Activated CD4-positive, alpha-beta T cell treated with anti-CD3 and anti-CD28 coated beads, Interleukin-2, amount 10 ng/mL, durations not matched to agents 7 days and 5 days (primary cell): Measurements from ENCODE around the gene LRRC8D. TPM values are rescaled to one million over a fixed set of nuclear protein-coding genes. Genes with fewer than 3 reads are reported as not detected.

Experiments
- CTCF ChIA-PET: fragments of 350-600 bp; sonication (Branson Sonifier 250); formaldehyde crosslinking; loops from one replicate; lab custom pipeline; 2021; ENCODE audit warnings: antibody characterized with exemption; lab: Charles Lee
- POLR2A ChIA-PET: fragments of 350-600 bp; sonication (Branson Sonifier 250); formaldehyde crosslinking; loops from one replicate; lab custom pipeline; 2021; ENCODE audit warnings: antibody characterized with exemption; lab: Charles Lee
- DNase-seq: peaks from one replicate; pipeline ENCODE4 v3.0.0-alpha.2; 2020
- H3K27ac Mint-ChIP-seq: one replicate; pipeline ENCODE4 v1.8.0; 2021; ENCODE audit warnings: mild to moderate bottlenecking, moderate library complexity, mixed read lengths
- H3K27me3 Mint-ChIP-seq: one replicate; pipeline ENCODE4 v1.8.0; 2021; ENCODE audit warnings: mixed read lengths
- H3K36me3 Mint-ChIP-seq: one replicate; pipeline ENCODE4 v1.8.0; 2021; ENCODE audit warnings: low read depth, mixed read lengths
- H3K4me1 Mint-ChIP-seq: one replicate; pipeline ENCODE4 v1.8.0; 2021; ENCODE audit warnings: mixed read lengths
- H3K4me3 Mint-ChIP-seq: one replicate; pipeline ENCODE4 v1.8.0; 2021; ENCODE audit warnings: mild to moderate bottlenecking, moderate library complexity, mixed read lengths
- H3K9me3 Mint-ChIP-seq: one replicate; pipeline ENCODE4 v1.8.0; 2021; ENCODE audit warnings: mixed read lengths
- total RNA-seq, 2 experiments: library from RNA; stranded (reverse); gene quantifications; one replicate each; pipeline ENCODE4 v1.2.3, GENCODE V29; 2021

Gene LRRC8D
- total RNA-seq, 2 experiments from 2014 or later: 31.8 to 41.0 TPM

DNA sequence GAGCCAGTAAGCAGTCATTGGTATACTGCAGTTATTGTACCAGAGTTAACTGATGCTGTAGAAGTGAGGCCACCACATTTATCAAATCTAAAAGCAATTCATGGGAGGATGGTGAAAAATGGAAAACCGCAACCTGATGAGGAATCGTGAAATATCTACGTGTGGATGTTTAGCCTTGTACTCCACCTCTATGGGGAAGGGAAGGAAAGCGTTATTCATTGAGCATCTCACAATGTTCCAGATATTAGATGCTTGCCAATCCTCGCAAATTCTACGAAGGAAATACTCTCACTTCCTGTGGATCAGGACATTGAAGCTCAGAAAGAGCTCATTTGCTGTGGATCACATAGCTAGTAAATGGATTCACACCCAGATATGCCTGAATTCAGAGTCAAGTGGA lies 77.3 kb downstream of the LRRC8D start:
- no peaks in the 10 kb centered on the region for H3K27me3 Mint-ChIP-seq
- H3K4me1 Mint-ChIP-seq: peaks cover 4% of the 10 kb centered on the region
- peaks cover 18% of the 10 kb centered on the region for H3K36me3 Mint-ChIP-seq
- H3K9me3 Mint-ChIP-seq: no peaks in the 10 kb centered on the region
- no peak overlapping the region for H3K27ac Mint-ChIP-seq
- ChIA-PET CTCF (interaction anchor here (0.7 kb wide), 1 partner anchor 8 kb away, joined by 3 read pairs; no protein-coding TSS in a partner anchor), POLR2A (no interaction called here)
- DNase-seq: no peak
- H3K4me3 Mint-ChIP-seq: no peak overlapping the region

DNA sequence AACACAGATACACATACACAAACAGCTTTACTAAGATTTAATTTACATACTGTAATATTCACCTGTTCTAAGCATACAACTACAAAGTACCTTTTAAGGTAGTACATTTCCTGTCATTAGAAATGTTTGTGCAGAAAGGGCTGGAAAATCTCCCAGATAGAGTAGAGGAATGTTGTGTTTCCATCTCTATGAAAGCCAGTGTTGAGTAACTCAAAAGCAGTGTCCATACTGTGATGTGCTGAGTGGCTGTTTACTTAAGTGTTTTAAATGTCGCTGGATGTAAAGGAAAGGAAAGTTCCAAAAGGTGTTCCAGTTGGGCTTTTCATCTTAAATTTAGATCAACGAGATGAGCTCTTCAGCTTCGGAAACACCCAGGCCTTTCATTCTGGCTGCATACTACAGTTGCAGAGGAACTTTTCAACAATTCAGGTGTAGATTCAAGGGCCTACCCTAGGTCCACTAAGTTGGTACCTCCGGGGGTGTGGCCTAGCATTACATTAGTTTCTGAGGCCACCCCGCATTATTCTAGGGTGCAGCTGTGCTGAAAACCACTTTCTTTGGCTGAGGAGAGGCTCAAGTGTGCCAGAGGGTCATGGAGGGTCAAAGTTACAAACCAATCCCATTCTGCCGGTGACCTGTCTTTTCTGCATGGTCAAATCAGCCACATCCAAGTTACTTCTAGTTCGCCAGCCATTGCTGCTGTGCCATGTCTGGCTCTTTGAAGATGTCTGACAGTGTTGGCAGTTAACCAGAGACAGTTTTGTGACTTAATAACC lies 78.1 kb downstream of the LRRC8D start:
- ChIA-PET CTCF (interaction anchor here (1.1 kb wide), 1 partner anchor 55 kb away, joined by 3 read pairs; no protein-coding TSS in a partner anchor), POLR2A (interaction anchor here (0.6 kb wide), 1 partner anchor 1025 kb away, joined by 5 read pairs; no protein-coding TSS in a partner anchor)
- Mint-ChIP-seq H3K4me1 (peaks cover 5% of the 10 kb centered on the region), H3K27ac (no peak overlapping the region), H3K4me3 (no peak overlapping the region), H3K27me3 (no peaks in the 10 kb centered on the region), H3K9me3 (no peaks in the 10 kb centered on the region), H3K36me3 (peaks cover 18% of the 10 kb centered on the region)
- DNase-seq: no peak

DNA sequence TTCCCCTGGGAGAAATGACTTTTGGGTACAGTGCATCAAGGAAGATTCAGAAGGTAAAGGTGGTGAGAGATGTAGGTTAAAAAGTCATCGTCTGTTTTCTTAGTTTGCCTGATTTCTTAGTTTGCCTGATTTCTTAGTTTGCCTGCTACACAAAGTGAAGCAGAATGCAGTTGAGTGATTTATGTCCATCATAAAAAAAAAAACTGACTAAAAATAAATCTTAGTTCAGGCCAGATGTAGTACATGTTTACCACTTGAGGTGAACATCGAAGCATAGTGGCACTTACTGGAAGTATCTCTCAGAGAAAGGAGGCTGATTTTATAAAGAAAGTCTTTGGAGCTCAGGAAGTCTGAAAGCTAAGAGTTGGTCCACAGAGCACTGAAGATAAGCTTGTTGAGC lies 79.5 kb downstream of the LRRC8D start:
- POLR2A ChIA-PET: no interaction called here
- CTCF ChIA-PET: no interaction called here
- no peaks in the 10 kb centered on the region for H3K9me3 Mint-ChIP-seq
- no peak for DNase-seq
- H3K36me3 Mint-ChIP-seq: peaks cover 20% of the 10 kb centered on the region
- H3K27ac Mint-ChIP-seq: no peak overlapping the region
- H3K4me1 Mint-ChIP-seq: peaks cover 14% of the 10 kb centered on the region
- no peak overlapping the region for H3K4me3 Mint-ChIP-seq
- H3K27me3 Mint-ChIP-seq: no peaks in the 10 kb centered on the region

DNA sequence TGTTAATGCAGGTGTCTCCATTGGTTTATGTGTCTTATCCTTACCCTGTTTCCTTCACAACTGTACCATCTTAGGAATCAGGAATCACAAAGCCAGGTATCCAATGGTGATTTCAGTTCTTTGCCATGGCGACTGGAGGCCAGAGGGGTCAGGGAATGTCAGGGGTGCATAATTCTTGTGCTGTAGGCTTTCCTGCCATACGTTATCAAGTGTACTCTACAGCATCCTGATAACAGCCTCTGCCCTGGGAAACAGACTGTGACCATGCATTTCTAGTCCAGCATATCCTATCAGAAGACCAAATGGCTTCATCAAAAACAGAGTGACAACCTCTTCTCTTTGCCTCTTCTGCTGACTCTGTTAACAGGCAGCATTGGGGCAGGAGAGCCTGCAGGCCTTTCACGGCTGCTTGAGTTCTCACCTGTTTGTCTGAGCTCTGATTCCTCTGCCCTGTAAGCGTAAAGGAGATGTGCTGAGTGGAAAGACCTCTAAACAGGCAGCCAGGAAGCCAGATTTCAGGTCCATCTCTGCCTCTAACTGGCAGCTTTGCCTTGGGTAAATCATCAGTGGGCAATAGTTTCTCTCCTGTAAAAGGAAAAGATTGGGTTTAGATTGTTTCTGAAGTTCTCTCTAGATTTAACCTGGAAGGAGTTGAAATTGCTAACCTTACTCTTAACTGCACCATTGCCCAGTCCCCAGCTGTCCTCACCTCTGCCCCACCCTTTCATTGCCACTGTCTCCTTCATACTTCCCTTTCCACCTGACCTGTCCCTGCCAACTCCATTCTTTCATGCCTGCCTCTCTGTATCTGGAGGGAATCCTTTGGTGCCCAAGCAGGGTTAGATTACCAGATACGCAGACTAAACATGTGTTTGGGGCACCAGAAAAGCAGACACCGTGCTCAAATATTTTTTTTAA lies 80.2 kb downstream of the LRRC8D start:
- no peak overlapping the region for H3K4me3 Mint-ChIP-seq
- H3K27me3 Mint-ChIP-seq: no peaks in the 10 kb centered on the region
- ChIA-PET CTCF (no interaction called here), POLR2A (no interaction called here)
- peaks cover 24% of the 10 kb centered on the region for H3K36me3 Mint-ChIP-seq
- no peaks in the 10 kb centered on the region for H3K9me3 Mint-ChIP-seq
- no peak overlapping the region for H3K27ac Mint-ChIP-seq
- peaks cover 21% of the 10 kb centered on the region for H3K4me1 Mint-ChIP-seq
- DNase-seq: no peak

DNA sequence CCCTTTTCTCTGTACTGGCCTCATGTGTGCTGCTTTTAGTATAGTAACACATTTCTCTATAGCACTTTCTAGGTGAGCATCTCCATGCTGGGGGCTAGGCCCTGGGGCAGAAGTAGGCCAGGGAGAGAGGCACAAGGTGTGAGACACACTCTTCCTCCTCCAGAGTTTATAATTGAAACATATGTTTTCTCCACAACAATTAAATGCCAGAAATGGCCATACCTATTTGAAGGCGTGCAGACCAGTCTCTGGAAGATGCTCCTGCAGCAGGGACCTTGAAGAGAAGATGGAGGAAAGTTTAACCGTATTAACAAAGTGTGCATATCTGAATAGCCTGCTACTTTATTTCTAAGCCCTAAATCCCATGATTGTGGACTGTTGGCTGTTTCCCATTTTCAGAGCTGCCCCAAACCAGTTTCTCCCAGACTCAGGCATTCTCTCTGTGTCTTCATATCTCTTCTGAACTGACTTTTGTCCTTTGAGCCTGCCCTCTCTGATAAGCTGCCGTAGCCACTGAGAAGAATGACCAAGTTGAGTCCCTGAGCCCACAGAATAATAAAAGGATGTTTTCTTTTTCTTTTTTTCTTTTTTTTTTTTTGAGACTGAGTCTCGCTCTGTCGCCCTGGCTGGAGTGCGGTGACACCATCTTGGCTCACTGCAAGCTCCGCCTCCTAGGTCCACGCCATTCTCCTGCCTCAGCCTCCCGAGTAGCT lies 81.3 kb downstream of the LRRC8D start:
- no peaks in the 10 kb centered on the region for H3K9me3 Mint-ChIP-seq
- no peak overlapping the region for H3K4me3 Mint-ChIP-seq
- POLR2A ChIA-PET: no interaction called here
- CTCF ChIA-PET: interaction anchor here (0.9 kb wide), 1 partner anchor 17 kb away, joined by 4 read pairs; no protein-coding TSS in a partner anchor
- peaks cover 30% of the 10 kb centered on the region for H3K4me1 Mint-ChIP-seq
- peaks cover 28% of the 10 kb centered on the region for H3K36me3 Mint-ChIP-seq
- no peaks in the 10 kb centered on the region for H3K27me3 Mint-ChIP-seq
- DNase-seq: no peak
- no peak overlapping the region for H3K27ac Mint-ChIP-seq

DNA sequence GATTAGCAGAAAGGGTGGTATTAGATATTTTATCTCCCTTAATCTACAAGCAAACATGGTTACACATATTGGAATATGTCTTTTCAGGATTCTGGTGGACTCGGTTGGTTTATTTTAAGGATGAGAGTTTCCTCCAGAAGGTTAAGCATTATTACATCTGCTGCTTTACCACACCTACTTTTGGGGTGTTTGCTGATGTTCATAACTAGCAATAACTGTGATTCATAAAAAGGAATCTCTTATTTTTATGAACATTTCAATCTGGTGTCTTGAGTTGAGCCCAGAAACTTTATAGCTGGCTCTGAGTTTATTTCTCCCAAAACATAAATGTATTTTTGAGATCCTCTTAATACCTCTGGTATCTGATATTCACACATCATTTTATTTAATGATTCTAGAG lies 82.7 kb downstream of the LRRC8D start:
- CTCF ChIA-PET: no interaction called here
- Mint-ChIP-seq H3K9me3 (no peaks in the 10 kb centered on the region), H3K36me3 (peaks cover 24% of the 10 kb centered on the region), H3K27ac (no peak overlapping the region), H3K27me3 (no peaks in the 10 kb centered on the region), H3K4me3 (no peak overlapping the region), H3K4me1 (peaks cover 41% of the 10 kb centered on the region)
- POLR2A ChIA-PET: no interaction called here
- no peak for DNase-seq

- H3K27ac Mint-ChIP-seq: no peak overlapping the region
- ChIA-PET POLR2A (no interaction called here), CTCF (interaction anchor here (2.3 kb wide), 1 partner anchor 28 kb away, joined by 5 read pairs; no protein-coding TSS in a partner anchor)
- H3K4me1 Mint-ChIP-seq: peaks cover 47% of the 10 kb centered on the region
- no peak for DNase-seq
- no peaks in the 10 kb centered on the region for H3K9me3 Mint-ChIP-seq
- peaks cover 29% of the 10 kb centered on the region for H3K36me3 Mint-ChIP-seq
- no peak overlapping the region for H3K4me3 Mint-ChIP-seq
- H3K27me3 Mint-ChIP-seq: no peaks in the 10 kb centered on the region
Observed at GRCh38 chr1:89904219-89904980, 83.6 kb downstream of the LRRC8D start.

GRCh38 chr1:89905395-89906058 lies 84.7 kb downstream of the LRRC8D start:
- Mint-ChIP-seq H3K27me3 (no peaks in the 10 kb centered on the region), H3K4me3 (no peak overlapping the region), H3K27ac (no peak overlapping the region), H3K4me1 (peaks cover 43% of the 10 kb centered on the region), H3K36me3 (peaks cover 29% of the 10 kb centered on the region), H3K9me3 (no peaks in the 10 kb centered on the region)
- POLR2A ChIA-PET: no interaction called here
- CTCF ChIA-PET: interaction anchor here (0.9 to 2.3 kb wide), 3 partner anchors 10 to 29 kb away, joined by 3 to 5 read pairs (median 3); no protein-coding TSS in a partner anchor
- DNase-seq: no peak

DNA sequence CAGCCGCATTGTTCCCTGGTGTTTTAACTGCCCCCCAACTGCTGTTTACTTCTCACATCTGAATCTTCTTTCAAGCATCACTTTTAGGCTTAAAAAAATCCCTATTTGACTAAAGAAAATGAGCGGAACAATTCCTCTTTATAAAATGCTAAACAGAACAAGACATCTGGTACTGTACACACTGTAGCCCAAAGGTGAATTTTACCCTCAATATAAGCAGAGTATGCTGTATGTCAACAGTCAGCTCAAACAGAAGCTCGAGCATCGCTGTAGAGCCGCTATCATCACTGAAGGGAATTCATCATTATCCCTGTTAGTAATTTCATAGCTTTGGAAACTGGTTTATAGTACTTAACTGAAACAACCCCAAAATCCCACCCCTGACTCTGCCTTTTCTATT lies 85.3 kb downstream of the LRRC8D start:
- ChIA-PET POLR2A (no interaction called here), CTCF (interaction anchor here (0.8 to 2.3 kb wide), 4 partner anchors 8 to 30 kb away, joined by 3 to 5 read pairs (median 3); no protein-coding TSS in a partner anchor)
- no peak overlapping the region for H3K27ac Mint-ChIP-seq
- H3K36me3 Mint-ChIP-seq: peaks cover 29% of the 10 kb centered on the region
- DNase-seq: no peak
- no peaks in the 10 kb centered on the region for H3K27me3 Mint-ChIP-seq
- no peaks in the 10 kb centered on the region for H3K9me3 Mint-ChIP-seq
- no peak overlapping the region for H3K4me3 Mint-ChIP-seq
- peaks cover 43% of the 10 kb centered on the region for H3K4me1 Mint-ChIP-seq

DNA sequence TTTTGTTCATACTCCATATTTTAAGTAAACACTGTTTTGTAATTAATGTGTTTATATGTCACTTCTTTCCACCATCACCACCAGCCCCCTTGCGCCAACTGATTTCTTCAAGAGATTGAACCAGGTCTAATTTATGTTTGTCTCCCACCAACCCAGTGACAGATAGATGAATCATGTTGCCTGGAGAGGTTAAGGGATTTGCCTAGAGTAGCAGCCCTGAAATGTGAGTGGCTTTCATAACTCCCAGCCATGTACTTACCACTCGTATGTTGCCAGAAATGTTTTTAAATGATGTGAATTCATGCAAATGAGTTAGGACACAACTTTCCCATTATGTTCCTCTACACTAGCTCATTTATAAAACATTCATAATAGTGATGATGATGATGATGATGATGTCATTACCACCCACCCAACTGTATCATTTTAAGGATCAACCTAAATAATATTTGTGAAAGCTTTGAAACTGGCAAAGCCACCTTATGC lies 86.9 kb downstream of the LRRC8D start:
- ChIA-PET CTCF (interaction anchor here (1.2 kb wide), 1 partner anchor 17 kb away, joined by 3 read pairs; no protein-coding TSS in a partner anchor), POLR2A (no interaction called here)
- no peak for DNase-seq
- H3K9me3 Mint-ChIP-seq: no peaks in the 10 kb centered on the region
- H3K36me3 Mint-ChIP-seq: peaks cover 22% of the 10 kb centered on the region
- peaks cover 43% of the 10 kb centered on the region for H3K4me1 Mint-ChIP-seq
- H3K27ac Mint-ChIP-seq: no peak overlapping the region
- no peak overlapping the region for H3K4me3 Mint-ChIP-seq
- no peaks in the 10 kb centered on the region for H3K27me3 Mint-ChIP-seq

DNA sequence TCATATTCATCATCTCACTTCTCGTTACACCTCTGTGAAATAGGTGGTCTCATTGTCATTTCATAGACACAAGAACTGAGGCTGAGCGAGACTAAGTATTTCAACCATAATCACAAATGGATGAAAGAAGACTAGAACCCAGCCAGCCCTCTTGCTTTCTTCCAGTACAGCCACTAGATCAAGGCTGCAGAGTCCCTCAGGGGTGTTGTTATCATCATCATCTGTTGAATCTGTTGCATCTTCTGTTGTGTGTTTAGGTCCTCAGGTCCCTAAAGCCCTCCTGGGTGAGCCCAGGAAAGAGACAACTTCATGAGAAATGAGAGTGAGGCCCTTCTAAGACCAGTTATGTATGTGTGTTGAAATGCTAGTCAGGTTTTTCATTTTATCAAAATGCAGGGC lies 87.4 kb downstream of the LRRC8D start:
- POLR2A ChIA-PET: no interaction called here
- no peak overlapping the region for H3K4me3 Mint-ChIP-seq
- CTCF ChIA-PET: no interaction called here
- no peak overlapping the region for H3K27ac Mint-ChIP-seq
- H3K9me3 Mint-ChIP-seq: no peaks in the 10 kb centered on the region
- DNase-seq: no peak
- peaks cover 47% of the 10 kb centered on the region for H3K4me1 Mint-ChIP-seq
- H3K27me3 Mint-ChIP-seq: no peaks in the 10 kb centered on the region
- peaks cover 22% of the 10 kb centered on the region for H3K36me3 Mint-ChIP-seq
